ENCODE results near the gene SLBP. TPM values are rescaled to one million over a fixed set of nuclear protein-coding genes. Genes with fewer than 3 reads are reported as not detected.

The SLBP gene
- polyA plus RNA-seq, 4 donors = 25.5 to 38.4 (median 27.9) TPM

GRCh38 chr4:1655081-1655480, 57.0 kb downstream of the SLBP start:
- no peaks in the 10 kb centered on the region for H3K36me3 ChIP-seq (ENCODE audit: control insufficient read depth in 3 of 3, insufficient read depth in 2 of 3, low read depth in 1 of 3, low read length in 3 of 3)
- H3K4me3 ChIP-seq (ENCODE audit: low read depth in 1 of 3, low read length in 3 of 3) = no peak overlapping the region
- H3K9me3 ChIP-seq (ENCODE audit: control insufficient read depth in 2 of 2, insufficient read depth in 1 of 2, low read depth in 1 of 2, low read length in 1 of 2) = no peaks in the 10 kb centered on the region
- H3K4me1 ChIP-seq (ENCODE audit: control insufficient read depth in 3 of 3, insufficient read depth in 2 of 3, low read depth in 1 of 3, low read length in 2 of 3) = no peaks in the 10 kb centered on the region
- no peaks in the 10 kb centered on the region for H3K27me3 ChIP-seq (ENCODE audit: control insufficient read depth in 3 of 3, insufficient read depth in 3 of 3, low read length in 3 of 3)
- no peak overlapping the region for H3K27ac ChIP-seq (ENCODE audit: low read depth in 1 of 3, low read length in 2 of 3)
- DNase-seq (no peak), FAIRE-seq (no peak)
- 96% methylated on average over 36 to 47 of the region's 47 CpGs for WGBS, 3 donors

- H3K9me3 ChIP-seq (ENCODE audit: control insufficient read depth in 2 of 2, insufficient read depth in 1 of 2, low read depth in 1 of 2, low read length in 1 of 2) = no peaks in the 10 kb centered on the region
- FAIRE-seq (no peak), DNase-seq (no peak)
- 86 to 93% (median 86%) methylated on average over 21 to 23 of the region's 23 CpGs for WGBS, 3 donors
- H3K4me1 ChIP-seq (ENCODE audit: control insufficient read depth in 3 of 3, insufficient read depth in 2 of 3, low read depth in 1 of 3, low read length in 2 of 3) = no peaks in the 10 kb centered on the region
- H3K27me3 ChIP-seq (ENCODE audit: control insufficient read depth in 3 of 3, insufficient read depth in 3 of 3, low read length in 3 of 3) = no peaks in the 10 kb centered on the region
- H3K36me3 ChIP-seq (ENCODE audit: control insufficient read depth in 3 of 3, insufficient read depth in 2 of 3, low read depth in 1 of 3, low read length in 3 of 3) = no peaks in the 10 kb centered on the region
- H3K27ac ChIP-seq (ENCODE audit: low read depth in 1 of 3, low read length in 2 of 3) = no peak overlapping the region
- H3K4me3 ChIP-seq (ENCODE audit: low read depth in 1 of 3, low read length in 3 of 3) = no peak overlapping the region
Measured at GRCh38 chr4:1654216-1654955, 57.7 kb downstream of the SLBP start.

DNA sequence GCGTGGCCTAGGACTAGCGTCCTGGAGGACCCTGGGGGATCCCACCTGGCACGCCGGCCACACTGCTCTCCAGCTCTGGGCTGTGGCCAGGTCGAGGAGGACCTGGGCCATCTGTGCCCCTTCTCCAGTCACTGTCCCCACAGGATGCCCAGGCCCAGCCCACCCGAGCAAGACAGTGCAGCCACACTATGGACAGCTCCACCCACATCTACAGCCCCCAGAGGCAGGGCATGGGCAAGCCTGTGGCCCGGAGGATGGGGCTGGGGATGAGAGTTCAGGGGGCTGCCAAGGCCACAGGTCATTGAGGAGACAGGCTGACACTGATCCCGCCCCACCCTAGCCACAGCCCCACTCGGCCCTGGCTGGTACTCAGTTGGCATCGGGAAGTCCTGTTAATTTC, 58.3 kb downstream of the SLBP start:
- DNase-seq (no peak), FAIRE-seq (no peak)
- H3K27ac ChIP-seq (ENCODE audit: low read depth in 1 of 3, low read length in 2 of 3) = no peak overlapping the region
- no peak overlapping the region for H3K4me3 ChIP-seq (ENCODE audit: low read depth in 1 of 3, low read length in 3 of 3)
- 87 to 91% (median 88%) methylated on average over 9 to 10 of the region's 10 CpGs for WGBS, 3 donors
- no peaks in the 10 kb centered on the region for H3K4me1 ChIP-seq (ENCODE audit: control insufficient read depth in 3 of 3, insufficient read depth in 2 of 3, low read depth in 1 of 3, low read length in 2 of 3)
- H3K9me3 ChIP-seq (ENCODE audit: control insufficient read depth in 2 of 2, insufficient read depth in 1 of 2, low read depth in 1 of 2, low read length in 1 of 2) = no peaks in the 10 kb centered on the region
- H3K36me3 ChIP-seq (ENCODE audit: control insufficient read depth in 3 of 3, insufficient read depth in 2 of 3, low read depth in 1 of 3, low read length in 3 of 3) = no peaks in the 10 kb centered on the region
- H3K27me3 ChIP-seq (ENCODE audit: control insufficient read depth in 3 of 3, insufficient read depth in 3 of 3, low read length in 3 of 3) = no peaks in the 10 kb centered on the region

- no peak for FAIRE-seq
- DNase-seq = no peak
- Histone ChIP-seq H3K9me3 (ENCODE audit: control insufficient read depth in 2 of 2, insufficient read depth in 1 of 2, low read depth in 1 of 2, low read length in 1 of 2) (no peaks in the 10 kb centered on the region), H3K36me3 (ENCODE audit: control insufficient read depth in 3 of 3, insufficient read depth in 2 of 3, low read depth in 1 of 3, low read length in 3 of 3) (no peaks in the 10 kb centered on the region), H3K27ac (ENCODE audit: low read depth in 1 of 3, low read length in 2 of 3) (no peak overlapping the region), H3K4me1 (ENCODE audit: control insufficient read depth in 3 of 3, insufficient read depth in 2 of 3, low read depth in 1 of 3, low read length in 2 of 3) (no peaks in the 10 kb centered on the region), H3K4me3 (ENCODE audit: low read depth in 1 of 3, low read length in 3 of 3) (no peak overlapping the region), H3K27me3 (ENCODE audit: control insufficient read depth in 3 of 3, insufficient read depth in 3 of 3, low read length in 3 of 3) (no peaks in the 10 kb centered on the region)
- WGBS, 3 donors = 96 to 99% (median 96%) methylated on average over 13 of the region's 13 CpGs
Measured at GRCh38 chr4:1652088-1652487, 60.0 kb downstream of the SLBP start.

GRCh38 chr4:1651609-1652008, 60.5 kb downstream of the SLBP start:
- H3K4me1 ChIP-seq (ENCODE audit: control insufficient read depth in 3 of 3, insufficient read depth in 2 of 3, low read depth in 1 of 3, low read length in 2 of 3) = no peaks in the 10 kb centered on the region
- no peaks in the 10 kb centered on the region for H3K36me3 ChIP-seq (ENCODE audit: control insufficient read depth in 3 of 3, insufficient read depth in 2 of 3, low read depth in 1 of 3, low read length in 3 of 3)
- H3K27ac ChIP-seq (ENCODE audit: low read depth in 1 of 3, low read length in 2 of 3) = no peak overlapping the region
- no peak overlapping the region for H3K4me3 ChIP-seq (ENCODE audit: low read depth in 1 of 3, low read length in 3 of 3)
- DNase-seq (no peak), FAIRE-seq (no peak)
- no peaks in the 10 kb centered on the region for H3K27me3 ChIP-seq (ENCODE audit: control insufficient read depth in 3 of 3, insufficient read depth in 3 of 3, low read length in 3 of 3)
- 94 to 99% (median 95%) methylated on average over 11 to 13 of the region's 13 CpGs for WGBS, 3 donors
- no peaks in the 10 kb centered on the region for H3K9me3 ChIP-seq (ENCODE audit: control insufficient read depth in 2 of 2, insufficient read depth in 1 of 2, low read depth in 1 of 2, low read length in 1 of 2)

DNA sequence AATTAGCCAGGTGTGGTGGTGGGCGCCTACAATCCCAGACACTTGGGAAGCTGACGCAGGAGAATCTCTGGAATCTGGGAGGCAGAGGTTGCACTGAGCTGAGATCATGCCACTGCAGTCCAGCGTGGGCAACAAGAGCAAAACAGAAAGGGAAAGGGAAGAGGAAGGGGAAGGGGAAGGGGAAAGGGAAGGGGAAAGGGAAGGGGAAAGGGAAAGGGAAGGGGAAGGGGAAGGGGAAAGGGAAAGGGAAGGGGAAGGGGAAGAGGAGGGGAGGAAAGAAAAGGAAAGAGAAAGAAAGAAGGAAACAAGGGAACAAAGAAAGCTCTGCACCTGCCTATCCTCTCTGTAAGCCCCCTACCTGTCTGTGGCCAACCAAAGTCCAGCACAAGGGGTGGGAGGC, 63.2 kb downstream of the SLBP start:
- Histone ChIP-seq H3K9me3 (ENCODE audit: control insufficient read depth in 2 of 2, insufficient read depth in 1 of 2, low read depth in 1 of 2, low read length in 1 of 2) (no peaks in the 10 kb centered on the region), H3K4me1 (ENCODE audit: control insufficient read depth in 3 of 3, insufficient read depth in 2 of 3, low read depth in 1 of 3, low read length in 2 of 3) (peaks cover 0 to 8% (median 0%) of the 10 kb centered on the region in 3 donors), H3K4me3 (ENCODE audit: low read depth in 1 of 3, low read length in 3 of 3) (no peak overlapping the region), H3K27ac (ENCODE audit: low read depth in 1 of 3, low read length in 2 of 3) (no peak overlapping the region), H3K36me3 (ENCODE audit: control insufficient read depth in 3 of 3, insufficient read depth in 2 of 3, low read depth in 1 of 3, low read length in 3 of 3) (no peaks in the 10 kb centered on the region), H3K27me3 (ENCODE audit: control insufficient read depth in 3 of 3, insufficient read depth in 3 of 3, low read length in 3 of 3) (no peaks in the 10 kb centered on the region)
- no peak for FAIRE-seq
- 81 to 89% (median 83%) methylated on average over 3 of the region's 3 CpGs for WGBS, 3 donors
- DNase-seq = no peak

DNA sequence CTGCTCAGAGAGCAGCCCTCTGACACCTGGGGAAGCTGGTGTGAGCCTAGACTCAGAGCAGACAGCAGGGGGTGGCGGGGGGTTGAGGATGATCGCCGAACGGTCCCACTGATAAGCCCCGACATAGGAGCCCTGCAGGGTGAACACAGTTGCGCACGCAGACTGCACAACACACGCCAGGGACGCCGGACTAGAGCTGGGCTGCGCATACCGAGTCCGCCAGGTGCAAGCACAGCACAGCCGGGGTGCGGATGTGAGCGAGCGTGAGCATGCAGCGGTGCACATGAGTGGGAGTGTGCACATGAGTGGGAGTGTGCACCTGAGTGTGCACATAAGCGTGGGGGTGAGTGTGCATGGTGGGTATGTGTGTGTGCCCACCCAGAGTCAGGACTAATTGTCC, 64.7 kb downstream of the SLBP start:
- H3K9me3 ChIP-seq (ENCODE audit: control insufficient read depth in 2 of 2, insufficient read depth in 1 of 2, low read depth in 1 of 2, low read length in 1 of 2) = no peaks in the 10 kb centered on the region
- FAIRE-seq = no peak
- no peaks in the 10 kb centered on the region for H3K27me3 ChIP-seq (ENCODE audit: control insufficient read depth in 3 of 3, insufficient read depth in 3 of 3, low read length in 3 of 3)
- peaks cover 0 to 8% (median 0%) of the 10 kb centered on the region in 3 donors for H3K4me1 ChIP-seq (ENCODE audit: control insufficient read depth in 3 of 3, insufficient read depth in 2 of 3, low read depth in 1 of 3, low read length in 2 of 3)
- DNase-seq = no peak
- H3K4me3 ChIP-seq (ENCODE audit: low read depth in 1 of 3, low read length in 3 of 3) = no peak overlapping the region
- 85 to 93% (median 89%) methylated on average over 19 of the region's 19 CpGs for WGBS, 3 donors
- no peak overlapping the region for H3K27ac ChIP-seq (ENCODE audit: low read depth in 1 of 3, low read length in 2 of 3)
- H3K36me3 ChIP-seq (ENCODE audit: control insufficient read depth in 3 of 3, insufficient read depth in 2 of 3, low read depth in 1 of 3, low read length in 3 of 3) = no peaks in the 10 kb centered on the region

DNA sequence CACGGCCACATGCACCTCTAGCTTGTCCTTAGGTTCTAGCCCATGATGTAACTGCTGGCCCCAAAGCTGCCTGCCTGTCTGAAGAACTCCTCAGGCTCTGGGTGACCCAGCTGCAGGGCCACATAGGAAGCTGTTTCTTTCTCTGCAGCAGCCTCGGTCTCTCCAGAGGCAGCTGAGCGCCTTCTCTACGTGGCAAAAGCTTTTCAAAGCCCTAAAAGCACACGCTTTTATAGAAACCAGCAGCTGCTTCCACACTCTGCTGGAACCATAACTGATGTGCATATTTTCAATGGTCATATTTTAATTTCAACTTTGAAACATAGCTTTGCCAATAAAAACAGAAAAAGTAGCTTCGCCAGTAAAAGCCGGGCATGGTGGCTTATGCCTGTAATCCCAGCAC, 65.4 kb downstream of the SLBP start:
- Histone ChIP-seq H3K4me1 (ENCODE audit: control insufficient read depth in 3 of 3, insufficient read depth in 2 of 3, low read depth in 1 of 3, low read length in 2 of 3) (peaks cover 0 to 8% (median 0%) of the 10 kb centered on the region in 3 donors), H3K36me3 (ENCODE audit: control insufficient read depth in 3 of 3, insufficient read depth in 2 of 3, low read depth in 1 of 3, low read length in 3 of 3) (no peaks in the 10 kb centered on the region), H3K27me3 (ENCODE audit: control insufficient read depth in 3 of 3, insufficient read depth in 3 of 3, low read length in 3 of 3) (no peaks in the 10 kb centered on the region), H3K27ac (ENCODE audit: low read depth in 1 of 3, low read length in 2 of 3) (no peak overlapping the region), H3K9me3 (ENCODE audit: control insufficient read depth in 2 of 2, insufficient read depth in 1 of 2, low read depth in 1 of 2, low read length in 1 of 2) (no peaks in the 10 kb centered on the region), H3K4me3 (ENCODE audit: low read depth in 1 of 3, low read length in 3 of 3) (no peak overlapping the region)
- no peak for DNase-seq
- WGBS, 3 donors = 83 to 95% (median 91%) methylated on average over 7 of the region's 7 CpGs
- no peak for FAIRE-seq
